ENCODE data around the gene ZNF23. TPM values are rescaled to one million over a fixed set of nuclear protein-coding genes. Genes with fewer than 3 reads are reported as not detected.

The ZNF23 gene
- total and polyA plus RNA-seq, 2 experiments from 2014 or later = 5.3 to 7.1 TPM

DNA sequence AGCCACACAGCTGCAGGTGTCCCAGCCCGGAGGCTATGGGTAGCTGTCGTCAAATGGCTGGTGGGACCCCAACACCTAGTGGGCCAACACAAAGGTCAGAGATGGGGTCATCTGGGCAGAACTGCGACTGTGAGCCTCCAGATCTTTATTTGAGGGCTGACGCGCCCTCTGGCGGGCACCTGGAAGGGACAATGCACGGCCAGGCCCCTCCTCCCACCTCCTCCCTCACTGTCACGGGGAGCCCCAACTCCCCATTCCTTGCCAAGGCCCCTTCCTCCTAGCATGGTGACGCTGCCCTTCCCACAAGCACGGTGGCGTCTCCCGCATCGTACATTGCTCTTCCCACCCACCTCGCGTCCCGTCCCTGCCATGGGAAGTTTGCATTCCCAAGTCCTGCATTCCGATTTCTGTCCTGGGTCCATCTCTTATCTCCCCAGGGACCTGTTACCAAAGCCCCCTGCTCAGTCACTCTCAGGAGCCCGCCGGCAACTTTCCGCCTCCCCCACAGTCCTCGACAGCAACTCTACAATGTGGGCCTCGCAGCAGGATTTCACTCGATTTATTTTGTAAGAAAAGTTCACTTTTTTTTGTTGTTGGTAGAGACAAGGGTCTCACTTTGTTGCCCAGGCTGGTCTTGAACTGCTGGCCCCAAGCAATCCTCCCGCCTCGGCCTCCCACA lies 21.2 kb downstream of the ZNF23 start:
- Histone ChIP-seq H3K9me3 (ENCODE audit: low read depth) (no peaks in the 10 kb centered on the region), H3K36me3 (replicated peaks; ENCODE audit: insufficient read depth, low read depth) (no peaks in the 10 kb centered on the region), H3K4me3 (no peak overlapping the region), H3K79me2 (no peaks in the 10 kb centered on the region), H3K27ac (no peak overlapping the region), H3K9me2 (replicated peaks; ENCODE audit: insufficient read depth) (no peaks in the 10 kb centered on the region), H2AFZ (no peak overlapping the region), H3K4me1 (ENCODE audit: insufficient read depth) (no peaks in the 10 kb centered on the region), H3K27me3 (no peaks in the 10 kb centered on the region), H4K20me1 (ENCODE audit: insufficient read depth, poor library complexity, severe bottlenecking) (no peaks in the 10 kb centered on the region), H3K4me2 (no peak overlapping the region)
- TF ChIP-seq EZH2 (IDR thresholded peaks at IDR 0.05; ENCODE audit: borderline replicate concordance) = no peak
- TF ChIP-seq, protein P1, sequence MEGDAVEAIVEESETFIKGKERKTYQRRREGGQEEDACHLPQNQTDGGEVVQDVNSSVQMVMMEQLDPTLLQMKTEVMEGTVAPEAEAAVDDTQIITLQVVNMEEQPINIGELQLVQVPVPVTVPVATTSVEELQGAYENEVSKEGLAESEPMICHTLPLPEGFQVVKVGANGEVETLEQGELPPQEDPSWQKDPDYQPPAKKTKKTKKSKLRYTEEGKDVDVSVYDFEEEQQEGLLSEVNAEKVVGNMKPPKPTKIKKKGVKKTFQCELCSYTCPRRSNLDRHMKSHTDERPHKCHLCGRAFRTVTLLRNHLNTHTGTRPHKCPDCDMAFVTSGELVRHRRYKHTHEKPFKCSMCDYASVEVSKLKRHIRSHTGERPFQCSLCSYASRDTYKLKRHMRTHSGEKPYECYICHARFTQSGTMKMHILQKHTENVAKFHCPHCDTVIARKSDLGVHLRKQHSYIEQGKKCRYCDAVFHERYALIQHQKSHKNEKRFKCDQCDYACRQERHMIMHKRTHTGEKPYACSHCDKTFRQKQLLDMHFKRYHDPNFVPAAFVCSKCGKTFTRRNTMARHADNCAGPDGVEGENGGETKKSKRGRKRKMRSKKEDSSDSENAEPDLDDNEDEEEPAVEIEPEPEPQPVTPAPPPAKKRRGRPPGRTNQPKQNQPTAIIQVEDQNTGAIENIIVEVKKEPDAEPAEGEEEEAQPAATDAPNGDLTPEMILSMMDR (IDR thresholded peaks at IDR 0.05; ENCODE audit: poor library complexity) = peak; percentile 13
- no peak for DNase-seq (ENCODE audit: low spot score)
- 64% methylated on average over 24 of the region's 25 CpGs for WGBS (ENCODE audit: low lambda C conversion rate, missing lambda C conversion rate)

DNA sequence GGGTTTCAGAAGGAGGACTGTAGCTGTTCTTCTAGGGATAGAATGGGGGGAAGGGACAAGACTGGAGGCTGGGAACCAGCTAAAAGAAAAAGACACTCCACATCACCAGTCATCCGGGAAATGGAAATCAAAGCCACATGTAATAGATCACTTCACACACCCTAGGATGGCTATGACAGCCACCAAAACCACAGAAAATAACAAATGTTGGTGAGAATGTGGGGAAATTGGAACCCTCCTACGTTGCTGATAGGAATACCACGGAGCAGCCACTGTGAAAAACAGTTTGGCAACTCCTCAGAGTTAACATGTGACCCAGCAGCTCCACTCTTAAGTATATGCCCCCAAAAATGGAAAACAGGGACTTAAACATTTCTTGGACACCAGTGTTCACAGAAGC lies 22.5 kb downstream of the ZNF23 start:
- no peaks in the 10 kb centered on the region for H3K9me2 ChIP-seq (replicated peaks; ENCODE audit: insufficient read depth)
- WGBS (ENCODE audit: low lambda C conversion rate, missing lambda C conversion rate) = 53% methylated on average over 3 of the region's 3 CpGs
- no peaks in the 10 kb centered on the region for H3K27me3 ChIP-seq
- DNase-seq (ENCODE audit: low spot score) = no peak
- H4K20me1 ChIP-seq (ENCODE audit: insufficient read depth, poor library complexity, severe bottlenecking) = no peaks in the 10 kb centered on the region
- no peaks in the 10 kb centered on the region for H3K4me1 ChIP-seq (ENCODE audit: insufficient read depth)
- no peaks in the 10 kb centered on the region for H3K79me2 ChIP-seq
- H3K36me3 ChIP-seq (replicated peaks; ENCODE audit: insufficient read depth, low read depth) = no peaks in the 10 kb centered on the region
- H3K9me3 ChIP-seq (ENCODE audit: low read depth) = no peaks in the 10 kb centered on the region
- no peak overlapping the region for H3K27ac ChIP-seq
- TF ChIP-seq, protein P1 (IDR thresholded peaks at IDR 0.05; ENCODE audit: poor library complexity) = no peak
- TF ChIP-seq EZH2phosphoT487 (IDR thresholded peaks at IDR 0.05; ENCODE audit: low read depth, severe bottlenecking, unreplicated experiment) = no peak
- TF ChIP-seq EZH2 (IDR thresholded peaks at IDR 0.05; ENCODE audit: borderline replicate concordance) = no peak
- H3K4me3 ChIP-seq = no peak overlapping the region
- H3K4me2 ChIP-seq = no peak overlapping the region
- H2AFZ ChIP-seq = no peak overlapping the region

DNA sequence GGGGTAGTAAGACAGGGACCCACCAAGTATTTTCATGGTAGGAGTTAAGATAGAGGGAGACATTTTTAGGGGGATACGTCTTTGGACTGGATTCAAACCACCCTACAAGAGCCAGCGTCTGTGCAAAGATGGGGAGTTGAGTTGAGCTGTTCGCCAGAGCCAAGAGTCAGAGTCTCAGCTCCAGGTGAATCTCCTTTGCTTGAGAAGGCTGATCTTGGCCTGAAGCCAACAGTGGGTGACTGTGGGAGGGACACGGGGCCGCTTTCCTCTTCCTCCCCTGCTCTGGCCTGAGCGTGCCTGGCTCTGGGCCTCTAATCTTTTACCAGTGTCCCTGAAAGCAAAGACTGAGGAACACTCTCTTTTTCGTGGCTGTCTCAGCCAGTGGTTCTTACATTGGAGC lies 25.6 kb downstream of the ZNF23 start:
- H3K79me2 ChIP-seq = no peaks in the 10 kb centered on the region
- no peaks in the 10 kb centered on the region for H3K9me2 ChIP-seq (replicated peaks; ENCODE audit: insufficient read depth)
- H3K36me3 ChIP-seq (replicated peaks; ENCODE audit: insufficient read depth, low read depth) = no peaks in the 10 kb centered on the region
- WGBS (ENCODE audit: low lambda C conversion rate, missing lambda C conversion rate) = 86% methylated on average over 7 of the region's 7 CpGs
- H3K27ac ChIP-seq = no peak overlapping the region
- H2AFZ ChIP-seq = no peak overlapping the region
- no peaks in the 10 kb centered on the region for H3K27me3 ChIP-seq
- no peak overlapping the region for H3K4me2 ChIP-seq
- TF ChIP-seq EZH2phosphoT487 (IDR thresholded peaks at IDR 0.05; ENCODE audit: low read depth, severe bottlenecking, unreplicated experiment) = no peak
- TF ChIP-seq, protein P1 (IDR thresholded peaks at IDR 0.05; ENCODE audit: poor library complexity) = no peak
- TF ChIP-seq EZH2 (IDR thresholded peaks at IDR 0.05; ENCODE audit: borderline replicate concordance) = no peak
- H3K4me3 ChIP-seq = no peak overlapping the region
- H3K4me1 ChIP-seq (ENCODE audit: insufficient read depth) = no peaks in the 10 kb centered on the region
- H4K20me1 ChIP-seq (ENCODE audit: insufficient read depth, poor library complexity, severe bottlenecking) = no peaks in the 10 kb centered on the region
- DNase-seq (ENCODE audit: low spot score) = no peak
- no peaks in the 10 kb centered on the region for H3K9me3 ChIP-seq (ENCODE audit: low read depth)
